BLaER1 treated with 17β-estradiol and CSF1 and Interleukin-3, amounts not matched to agents 10 nM and 100 nM (cell line): ENCODE results near the gene CNIH2.

ENCODE experiments used
- H3K27ac ChIP-seq, 11 experiments: shearing (Covaris generic); formaldehyde crosslinking; 2 replicates each; pipeline ENCODE4 v1.8.1; 2022
- H3K27me3 ChIP-seq, 11 experiments: shearing (Covaris generic); formaldehyde crosslinking; 2 replicates each; pipeline ENCODE4 v1.8.1; 2022
- H3K36me3 ChIP-seq, 11 experiments: shearing (Covaris generic); formaldehyde crosslinking; 2 replicates each; pipeline ENCODE4 v1.8.1; 2022
- H3K4me1 ChIP-seq, 10 experiments: shearing (Covaris generic); formaldehyde crosslinking; 2 replicates each; pipeline ENCODE4 v1.8.1; 2022
- H3K4me2 ChIP-seq, 11 experiments: shearing (Covaris generic); formaldehyde crosslinking; 2 replicates each; pipeline ENCODE4 v1.8.1; 2022
- H3K4me3 ChIP-seq, 10 experiments: shearing (Covaris generic); formaldehyde crosslinking; 2 replicates each; pipeline ENCODE4 v1.8.1; 2022
- H3K9ac ChIP-seq, 11 experiments: shearing (Covaris generic); formaldehyde crosslinking; 2 replicates each; pipeline ENCODE4 v1.8.1; 2022
- H3K9me3 ChIP-seq, 11 experiments: shearing (Covaris generic); formaldehyde crosslinking; replicated peaks in 1 of 11; 2 replicates each; pipeline ENCODE4 v1.8.1; 2022
- H4K20me1 ChIP-seq, 11 experiments: shearing (Covaris generic); formaldehyde crosslinking; 2 replicates each; pipeline ENCODE4 v1.8.1; 2022
- Cebpa-rat ChIP-seq, 11 experiments: shearing (Covaris generic); IDR thresholded peaks; 2 replicates each; pipeline ENCODE4 v1.8.1; 2022

CNIH2 gene

DNA sequence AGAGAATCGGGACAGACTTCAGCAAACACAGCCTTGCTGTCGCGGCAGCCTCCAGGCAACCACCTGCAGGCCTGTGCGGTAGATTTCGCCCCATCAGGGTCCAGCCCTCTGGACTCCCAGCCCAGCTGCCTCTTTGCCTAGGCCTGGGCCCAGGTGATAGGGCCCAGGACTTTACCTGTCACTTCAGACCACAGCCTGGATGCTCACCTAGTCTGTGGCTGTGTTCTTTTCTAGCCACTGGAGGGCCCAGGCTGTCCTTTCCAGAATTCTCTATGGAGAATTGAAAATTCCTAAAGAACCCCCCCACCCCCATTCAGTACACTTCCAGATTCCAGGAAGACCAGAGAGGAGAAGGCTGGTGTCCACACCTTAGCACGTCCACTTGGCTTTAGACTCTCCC is 40.1 kb upstream of the CNIH2 start:
- peak overlapping the region in 1 of 11 experiments; percentile 15; a peak in 1 of 22 replicates for H3K9ac ChIP-seq
- peaks cover 0 to 57% (median 10%) of the 10 kb centered on the region in 11 experiments; a peak in 10 of 22 replicates for H4K20me1 ChIP-seq
- H3K27me3 ChIP-seq, result no peaks in the 10 kb centered on the region
- TF ChIP-seq Cebpa-rat (IDR thresholded peaks at IDR 0.05), result no peak
- no peak overlapping the region for H3K4me3 ChIP-seq
- peaks cover 12 to 69% (median 29%) of the 10 kb centered on the region in 11 experiments; a peak in 21 of 22 replicates for H3K36me3 ChIP-seq
- H3K4me1 ChIP-seq, result peaks cover 51 to 94% (median 81%) of the 10 kb centered on the region in 10 experiments
- H3K4me2 ChIP-seq, result peak overlapping the region in 10 of 11 experiments; percentile 78 to 96 (median 88); a peak in 17 of 22 replicates
- H3K27ac ChIP-seq, result no peak overlapping the region
- H3K9me3 ChIP-seq, result no peaks in the 10 kb centered on the region

DNA sequence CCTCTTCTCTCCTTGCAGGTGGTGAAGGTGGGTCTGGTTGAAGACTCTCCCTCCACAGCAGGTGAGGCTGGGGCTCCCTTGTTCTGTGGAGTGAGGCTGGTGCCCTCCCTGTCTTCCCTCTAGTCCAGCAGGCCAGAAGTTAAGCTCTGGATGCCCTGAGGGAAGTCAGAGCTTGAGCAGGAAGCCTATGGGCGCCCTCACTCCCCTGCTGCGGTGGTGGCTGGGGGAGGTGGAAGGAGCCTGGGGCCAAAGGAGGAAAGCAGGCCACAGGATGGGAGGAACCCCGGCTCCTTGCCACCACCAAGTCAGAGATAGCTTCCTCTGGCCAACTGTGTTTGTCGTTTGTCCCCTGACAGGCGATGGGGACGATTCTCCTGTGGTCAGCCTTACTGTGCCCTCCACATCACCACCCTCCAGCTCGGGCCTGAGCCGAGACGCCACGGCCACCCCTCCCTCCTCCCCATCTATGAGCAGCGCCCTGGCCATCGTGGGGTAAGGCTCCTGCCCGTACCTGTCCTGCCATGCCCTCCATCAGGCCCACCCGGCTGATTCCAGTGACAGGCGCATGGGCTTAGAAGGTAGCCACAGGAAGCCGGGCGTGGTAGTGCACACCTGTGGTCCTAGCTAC is 39.1 kb upstream of the CNIH2 start:
- Histone ChIP-seq H4K20me1 (peaks cover 0 to 59% (median 10%) of the 10 kb centered on the region in 11 experiments; a peak in 10 of 22 replicates), H3K4me3 (no peak overlapping the region), H3K27me3 (no peaks in the 10 kb centered on the region), H3K4me1 (peaks cover 60 to 94% (median 89%) of the 10 kb centered on the region in 10 experiments), H3K27ac (peak overlapping the region in 3 of 11 experiments; percentile 9 to 43 (median 28); a peak in 5 of 22 replicates), H3K36me3 (peaks cover 6 to 63% (median 19%) of the 10 kb centered on the region in 11 experiments; a peak in 21 of 22 replicates), H3K9ac (peak overlapping the region in 6 of 11 experiments; percentile 1 to 31 (median 18); a peak in 4 of 22 replicates), H3K4me2 (peak overlapping the region; percentile 78 to 96 (median 88)), H3K9me3 (no peaks in the 10 kb centered on the region)
- no peak for TF ChIP-seq Cebpa-rat (IDR thresholded peaks at IDR 0.05)

DNA sequence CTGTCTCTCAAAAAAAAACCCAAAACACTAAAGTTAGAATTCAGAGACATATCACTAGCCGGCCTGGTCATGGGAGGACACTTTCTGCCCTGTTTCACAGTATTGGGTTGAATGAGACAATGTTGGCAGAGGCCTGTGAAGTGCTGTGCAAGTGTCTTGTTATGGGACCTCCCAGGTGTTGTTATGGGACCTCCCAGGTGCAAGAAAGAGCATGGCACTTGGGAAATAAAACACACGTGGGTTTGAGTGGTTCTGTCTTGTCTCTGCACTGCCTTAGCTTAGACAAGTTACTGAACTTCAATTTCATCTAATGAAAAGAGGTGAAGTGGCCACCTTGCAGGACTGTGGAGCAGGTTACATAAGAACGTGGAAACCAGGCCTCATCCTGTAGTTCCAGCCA is 38.5 kb upstream of the CNIH2 start:
- H3K4me2 ChIP-seq, result peak overlapping the region; percentile 78 to 96 (median 88)
- H3K27ac ChIP-seq, result peak overlapping the region in 5 of 11 experiments; percentile 43 to 78 (median 62); a peak in 6 of 22 replicates
- H3K36me3 ChIP-seq, result peaks cover 0 to 60% (median 13%) of the 10 kb centered on the region in 11 experiments; a peak in 16 of 22 replicates
- H3K4me1 ChIP-seq, result peaks cover 64 to 98% (median 95%) of the 10 kb centered on the region in 10 experiments
- no peak for TF ChIP-seq Cebpa-rat (IDR thresholded peaks at IDR 0.05)
- H4K20me1 ChIP-seq, result peaks cover 0 to 64% (median 10%) of the 10 kb centered on the region in 11 experiments; a peak in 10 of 22 replicates
- H3K4me3 ChIP-seq, result no peak overlapping the region
- no peaks in the 10 kb centered on the region for H3K9me3 ChIP-seq
- H3K27me3 ChIP-seq, result no peaks in the 10 kb centered on the region
- peak overlapping the region in 6 of 11 experiments; percentile 6 to 74 (median 58); a peak in 4 of 22 replicates for H3K9ac ChIP-seq

DNA sequence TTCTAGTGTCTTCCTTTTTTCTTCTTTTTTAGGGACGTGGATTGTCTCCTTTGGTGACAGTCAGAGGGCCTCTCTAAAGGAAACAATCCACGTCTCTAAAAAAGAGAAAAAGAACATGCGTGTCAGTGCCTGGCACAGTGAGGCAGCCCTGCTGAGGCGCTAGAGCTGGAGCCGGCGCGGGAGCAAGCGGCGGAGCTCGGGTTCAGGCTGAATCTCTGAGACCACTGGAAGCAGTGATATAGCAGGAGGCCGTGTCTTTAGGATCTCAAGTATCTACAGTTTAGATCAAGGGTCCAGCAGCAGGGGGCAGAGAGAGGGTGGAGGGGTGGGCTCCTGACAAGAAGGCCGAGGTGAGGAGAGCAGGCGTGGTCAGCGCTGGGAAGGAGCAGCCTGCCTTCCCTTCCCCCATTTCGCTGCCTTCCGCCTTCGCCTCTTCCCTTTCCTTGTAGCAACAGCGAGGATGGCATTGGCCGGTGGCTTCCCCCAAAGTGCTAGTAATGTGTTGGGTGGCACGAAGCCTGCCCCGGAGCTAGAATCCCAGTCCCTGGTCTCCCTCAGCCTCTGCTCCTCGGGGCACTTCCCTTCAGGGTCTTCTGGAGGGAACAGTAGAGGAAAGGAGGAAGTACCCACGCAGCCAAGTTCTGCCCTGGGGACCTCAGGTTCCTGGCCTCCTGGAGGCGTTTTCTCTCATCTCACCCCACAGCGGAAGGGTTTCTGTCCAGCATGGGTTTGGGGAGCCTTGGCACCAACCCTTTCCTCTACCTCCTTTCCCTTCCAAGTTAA is 37.8 kb upstream of the CNIH2 start:
- Histone ChIP-seq H3K27me3 (no peaks in the 10 kb centered on the region), H4K20me1 (peaks cover 0 to 64% (median 10%) of the 10 kb centered on the region in 11 experiments; a peak in 10 of 22 replicates), H3K4me1 (peaks cover 64 to 100% (median 99%) of the 10 kb centered on the region in 10 experiments), H3K4me3 (no peak overlapping the region), H3K27ac (peak overlapping the region in 8 of 11 experiments; percentile 36 to 78 (median 56); a peak in 15 of 22 replicates), H3K9me3 (no peaks in the 10 kb centered on the region), H3K9ac (peak overlapping the region in 9 of 11 experiments; percentile 4 to 74 (median 36); a peak in 8 of 22 replicates), H3K36me3 (peaks cover 0 to 60% (median 6%) of the 10 kb centered on the region in 11 experiments; a peak in 14 of 22 replicates), H3K4me2 (peak overlapping the region; percentile 78 to 96 (median 88))
- TF ChIP-seq Cebpa-rat (IDR thresholded peaks at IDR 0.05), result no peak

DNA sequence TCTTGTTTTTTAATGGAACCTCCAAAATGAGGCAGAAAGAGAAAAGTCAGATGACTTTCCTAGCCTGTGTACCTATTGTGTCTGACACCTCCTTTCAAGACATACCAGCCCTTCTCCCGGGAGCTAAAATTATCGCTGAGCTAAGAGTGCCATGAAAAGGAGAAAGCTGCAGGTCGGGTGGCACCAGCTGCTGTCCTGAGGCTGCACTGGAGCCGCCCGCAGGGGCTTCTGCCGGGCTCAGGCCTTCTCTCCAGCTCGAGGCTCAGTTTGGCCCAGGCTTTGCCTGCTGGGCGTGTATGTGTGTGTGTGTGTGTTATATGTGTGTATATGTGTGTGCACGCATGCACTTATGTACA is 37.2 kb upstream of the CNIH2 start:
- TF ChIP-seq Cebpa-rat (IDR thresholded peaks at IDR 0.05), result no peak

DNA sequence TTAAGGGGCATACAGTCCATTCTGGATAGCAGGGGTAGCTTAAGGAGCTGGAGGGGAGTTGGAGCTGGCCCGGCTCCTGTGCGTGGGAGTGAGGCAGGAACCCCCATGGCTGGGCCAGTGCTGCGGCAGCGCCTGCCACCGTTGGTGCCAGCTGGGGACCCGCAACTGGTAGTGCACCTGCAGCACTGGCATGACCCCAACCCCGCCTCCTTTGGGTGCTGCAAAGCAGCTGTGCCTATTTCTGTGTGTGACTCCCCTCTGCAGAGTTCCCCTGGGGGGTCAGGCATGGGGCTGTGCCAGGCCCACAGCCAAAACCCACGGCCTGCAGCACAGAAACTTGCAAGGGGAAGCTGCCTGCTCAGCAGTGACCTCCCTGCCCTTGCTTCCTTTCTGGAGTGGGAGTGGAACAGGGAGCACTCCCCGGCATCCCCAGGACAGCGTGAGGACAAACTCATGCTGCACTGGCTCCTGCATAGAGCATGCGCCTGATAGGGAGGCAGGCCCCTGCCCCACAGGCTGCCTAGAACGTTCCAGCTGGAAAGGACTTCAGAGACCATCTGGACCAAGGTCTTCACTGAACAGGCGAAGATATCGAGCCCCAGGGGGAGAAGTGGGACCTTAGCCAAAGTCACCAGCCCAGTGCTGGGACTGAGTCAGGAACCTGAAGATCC is 35.7 kb upstream of the CNIH2 start:
- H3K4me1 ChIP-seq, result peaks cover 64 to 90% (median 81%) of the 10 kb centered on the region in 10 experiments
- peak overlapping the region in 7 of 11 experiments; percentile 2 to 74 (median 48); a peak in 12 of 22 replicates for H3K9ac ChIP-seq
- TF ChIP-seq Cebpa-rat (IDR thresholded peaks at IDR 0.05), result no peak
- peaks cover 0 to 53% (median 10%) of the 10 kb centered on the region in 11 experiments; a peak in 10 of 22 replicates for H4K20me1 ChIP-seq
- no peaks in the 10 kb centered on the region for H3K27me3 ChIP-seq
- no peaks in the 10 kb centered on the region for H3K9me3 ChIP-seq
- H3K4me2 ChIP-seq, result peak overlapping the region; percentile 78 to 96 (median 88)
- H3K27ac ChIP-seq, result peak overlapping the region in 8 of 11 experiments; percentile 10 to 78 (median 56); a peak in 12 of 22 replicates
- peaks cover 0 to 53% (median 8%) of the 10 kb centered on the region in 11 experiments; a peak in 12 of 22 replicates for H3K36me3 ChIP-seq
- H3K4me3 ChIP-seq, result peak overlapping the region in 4 of 10 experiments; percentile 16 to 34 (median 32); a peak in 5 of 20 replicates

More for the DNA sequence above, 37.2 kb upstream of the CNIH2 start:
- Histone ChIP-seq H3K27ac (peak overlapping the region in 8 of 11 experiments; percentile 36 to 78 (median 56); a peak in 14 of 22 replicates), H3K9ac (peak overlapping the region in 6 of 11 experiments; percentile 35 to 74 (median 58); a peak in 9 of 22 replicates), H3K27me3 (no peaks in the 10 kb centered on the region), H4K20me1 (peaks cover 0 to 60% (median 10%) of the 10 kb centered on the region in 11 experiments; a peak in 10 of 22 replicates), H3K4me1 (peaks cover 64 to 100% (median 95%) of the 10 kb centered on the region in 10 experiments), H3K9me3 (no peaks in the 10 kb centered on the region), H3K4me2 (peak overlapping the region; percentile 78 to 96 (median 88)), H3K36me3 (peaks cover 0 to 56% (median 2%) of the 10 kb centered on the region in 11 experiments; a peak in 10 of 22 replicates), H3K4me3 (no peak overlapping the region)

DNA sequence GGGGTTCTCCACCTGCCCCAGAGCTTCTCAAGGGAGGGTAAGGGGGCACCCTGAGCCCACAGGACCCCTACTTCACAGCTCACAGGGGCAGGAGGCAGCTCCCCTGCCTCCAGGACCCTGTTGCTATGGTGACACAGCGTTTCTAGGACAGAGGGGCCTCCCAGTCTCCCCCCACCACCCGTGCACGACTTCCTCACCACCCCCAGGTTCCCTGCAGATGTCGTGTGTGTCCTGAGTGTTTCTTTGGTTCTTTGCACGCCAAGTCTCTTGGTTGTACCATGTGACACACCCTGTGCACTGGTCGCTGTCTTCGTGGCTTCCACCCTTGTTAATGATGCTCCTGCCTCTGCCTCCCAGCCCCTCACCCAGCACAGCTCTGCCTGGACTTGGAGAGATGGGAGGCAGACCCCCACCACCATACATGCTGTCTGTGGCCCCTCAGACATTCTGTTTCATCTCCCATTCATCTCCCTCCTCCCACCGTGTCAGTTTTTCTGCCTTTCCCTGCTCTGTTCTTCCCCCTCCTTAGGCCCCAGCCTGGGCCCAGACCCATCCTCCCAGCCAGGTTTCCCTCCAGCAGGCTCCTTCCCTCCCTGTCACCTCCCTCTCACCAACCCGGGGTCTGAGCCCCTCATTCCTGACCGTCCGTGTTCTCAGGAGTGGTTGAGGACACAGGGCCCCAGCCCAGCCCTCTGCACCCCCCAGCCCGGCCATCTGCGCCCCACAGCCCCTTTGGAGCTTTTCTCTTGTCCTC is 34.0 kb upstream of the CNIH2 start:
- H3K4me2 ChIP-seq, result peak overlapping the region; percentile 18 to 96 (median 82); a peak in 20 of 22 replicates
- peak overlapping the region in 1 of 10 experiments; percentile 16; a peak in 2 of 20 replicates for H3K4me3 ChIP-seq
- H3K9ac ChIP-seq, result peak overlapping the region in 6 of 11 experiments; percentile 28 to 74 (median 58); a peak in 8 of 22 replicates
- H3K27me3 ChIP-seq, result no peaks in the 10 kb centered on the region
- peaks cover 0 to 46% (median 10%) of the 10 kb centered on the region in 11 experiments; a peak in 10 of 22 replicates for H4K20me1 ChIP-seq
- peaks cover 52 to 86% (median 64%) of the 10 kb centered on the region in 10 experiments for H3K4me1 ChIP-seq
- H3K9me3 ChIP-seq, result no peaks in the 10 kb centered on the region
- H3K36me3 ChIP-seq, result peaks cover 5 to 60% (median 16%) of the 10 kb centered on the region in 11 experiments; a peak in 13 of 22 replicates
- peak overlapping the region in 5 of 11 experiments; percentile 33 to 78 (median 71); a peak in 10 of 22 replicates for H3K27ac ChIP-seq
- TF ChIP-seq Cebpa-rat (IDR thresholded peaks at IDR 0.05), result no peak
